Non-pigmented ciliary epithelial cell (primary cell): ENCODE data around the gene ACSS1.

ENCODE experiments used
- DNase-seq: peaks from one replicate; pipeline ENCODE4 v3.0.0-alpha.2; 2010; ENCODE audit warnings: low read depth

The ACSS1 gene

GRCh38 chr20:24992487-24993205 is 65.3 kb downstream of the ACSS1 start, which contains the start of gene APMAP:
Gene APMAP (minus strand): TSS chr20:24992751. CDS start chr20:24992688, 63 bp downstream.
- DNase-seq, result no peak

GRCh38 chr20:24991897-24992486 is 65.9 kb downstream of the ACSS1 start:
- DNase-seq, result no peak

GRCh38 chr20:24990810-24991252 is 67.1 kb downstream of the ACSS1 start:
- no peak for DNase-seq

GRCh38 chr20:24989162-24989561 is 68.8 kb downstream of the ACSS1 start:
- DNase-seq, result no peak

DNA sequence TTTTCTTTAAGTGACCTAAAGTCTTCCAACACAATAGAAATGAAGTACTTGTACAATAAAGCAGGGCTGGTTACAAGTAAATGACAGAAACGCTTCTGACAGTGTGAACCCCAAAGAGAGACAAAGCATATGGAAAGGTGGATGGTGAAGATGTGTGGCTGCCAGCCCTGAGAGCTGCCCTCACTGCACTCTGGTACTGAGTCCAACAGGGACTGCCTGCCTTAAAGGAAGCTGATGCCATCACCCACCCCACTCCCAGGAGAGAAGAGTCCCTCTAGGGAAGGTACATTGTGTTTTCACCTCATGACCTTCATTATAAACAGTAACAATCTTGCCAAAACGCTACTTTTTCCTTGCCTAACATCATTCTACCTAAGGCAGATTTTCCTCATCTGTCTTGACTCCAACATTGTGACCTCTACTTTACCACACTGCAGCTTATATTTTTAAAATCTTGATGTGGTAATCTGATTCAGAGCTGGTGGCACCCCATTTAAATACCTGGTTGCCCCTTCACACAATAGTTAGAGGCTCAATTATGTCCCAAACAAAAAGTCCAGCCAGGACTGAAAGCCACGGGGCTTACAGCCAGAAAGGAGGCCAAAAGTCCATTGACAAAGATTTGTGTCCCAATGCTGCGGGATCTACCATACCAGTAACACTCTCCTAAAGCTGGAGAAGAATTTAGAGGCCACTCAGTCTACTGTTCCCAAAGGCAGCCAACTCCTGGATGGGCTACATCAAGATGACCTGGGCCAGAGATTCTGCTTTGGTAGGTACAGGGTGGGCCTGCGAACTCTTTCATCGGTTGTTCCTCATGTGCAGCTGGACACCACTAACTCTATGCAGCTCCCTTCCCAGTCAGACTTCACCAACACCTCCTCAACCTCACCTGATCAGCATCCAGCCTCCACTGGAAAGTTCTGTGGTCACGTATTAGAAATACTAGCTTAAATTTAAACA is 69.8 kb downstream of the ACSS1 start:
- DNase-seq, result no peak

DNA sequence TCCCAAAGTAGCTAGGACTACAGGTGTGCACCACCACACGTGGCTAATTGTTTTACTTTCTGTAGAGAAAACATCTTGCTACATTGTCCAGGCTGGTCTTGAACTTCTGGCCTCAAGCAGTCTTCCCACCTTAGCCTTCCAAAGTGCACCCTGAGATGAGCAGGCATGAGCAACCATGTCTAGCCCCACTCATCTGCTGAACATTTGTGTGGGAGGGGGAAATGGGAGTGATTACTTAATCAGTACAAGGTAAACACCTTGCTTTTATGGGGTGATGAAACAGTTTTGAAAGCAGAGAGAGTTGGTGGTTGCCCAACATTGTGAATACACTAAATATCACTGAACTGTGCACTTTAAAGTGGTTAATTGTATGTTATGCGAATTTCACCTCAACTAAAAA is 70.7 kb downstream of the ACSS1 start:
- no peak for DNase-seq

- DNase-seq, result no peak
These were observed 71.4 kb downstream of the ACSS1 start for GRCh38 chr20:24986436-24987015.

DNA sequence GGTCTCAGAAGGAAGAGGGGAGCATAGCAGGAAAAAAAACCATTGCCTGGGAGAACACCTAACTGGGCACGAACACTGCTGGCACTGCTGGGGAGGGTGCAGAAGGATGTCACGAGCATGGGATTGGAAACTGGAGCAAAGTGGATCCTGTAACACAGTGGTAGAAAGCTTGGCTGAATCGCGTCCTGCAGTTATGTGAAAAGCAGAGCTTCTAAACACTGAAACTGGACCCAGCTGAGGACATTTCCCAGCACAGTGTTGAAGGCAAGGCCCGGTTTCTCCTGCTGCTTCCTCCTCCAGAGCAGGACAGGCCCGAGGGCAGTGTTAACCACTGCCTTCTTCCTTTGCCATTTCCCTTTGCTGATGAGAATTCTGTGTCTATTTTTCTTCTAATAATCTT is 72.1 kb downstream of the ACSS1 start:
- no peak for DNase-seq

DNA sequence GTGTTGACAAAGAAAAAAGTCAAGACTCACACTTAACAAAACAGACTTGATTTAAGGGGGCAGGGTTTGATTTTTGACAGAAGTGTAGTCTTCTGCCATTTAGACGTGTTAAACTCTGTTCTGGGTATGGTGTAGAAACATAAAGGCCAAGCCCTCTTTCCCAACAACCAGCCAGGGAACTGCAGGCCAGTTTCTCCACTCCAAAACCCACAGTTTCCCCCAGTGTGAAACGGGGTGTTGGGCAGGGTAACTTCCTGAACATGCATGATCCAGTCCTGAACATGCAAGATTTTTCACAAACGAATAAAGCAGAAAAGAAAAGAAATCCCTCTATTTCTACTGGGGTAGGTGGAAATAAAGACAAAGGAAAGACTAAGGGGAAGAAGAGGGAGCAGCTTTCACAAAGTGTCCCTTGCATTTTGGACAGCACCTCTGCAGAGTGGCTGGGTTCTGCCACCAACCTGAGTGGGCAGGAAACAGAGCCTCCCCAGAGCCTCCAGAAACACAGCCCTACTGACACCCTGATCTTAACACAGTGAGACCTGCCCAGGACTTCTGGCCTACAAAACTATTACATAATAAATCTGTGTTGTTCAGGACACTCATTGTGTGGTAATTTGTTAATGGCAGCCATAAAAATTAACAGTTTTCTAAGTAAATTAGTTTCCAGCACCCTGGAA is 72.8 kb downstream of the ACSS1 start:
- no peak for DNase-seq

DNA sequence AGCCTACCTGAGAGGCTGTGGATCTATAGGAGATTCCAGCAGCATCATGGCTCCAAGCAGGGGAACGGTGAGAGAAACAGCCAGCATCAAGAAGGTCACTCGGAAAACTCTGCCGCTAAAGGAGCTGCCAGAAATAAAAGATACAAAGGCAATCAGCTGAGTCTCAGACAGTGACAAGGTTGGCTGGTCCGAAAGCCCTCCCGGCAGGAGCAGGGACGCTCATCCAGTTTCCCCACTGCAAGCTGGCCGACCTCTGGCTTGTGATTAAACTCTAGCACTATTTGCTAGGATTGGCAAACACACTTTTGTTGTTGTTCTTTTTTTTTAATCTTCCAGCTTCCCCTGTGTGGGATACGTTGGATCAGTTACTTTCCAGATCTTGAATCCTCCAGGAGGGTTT is 74.0 kb downstream of the ACSS1 start:
- DNase-seq, result no peak

GRCh38 chr20:24981790-24982189 is 76.1 kb downstream of the ACSS1 start:
- no peak for DNase-seq

- DNase-seq, result no peak
These were observed 76.7 kb downstream of the ACSS1 start for GRCh38 chr20:24981282-24981681.

- DNase-seq, result no peak
These were observed 77.5 kb downstream of the ACSS1 start for GRCh38 chr20:24980291-24981053.

DNA sequence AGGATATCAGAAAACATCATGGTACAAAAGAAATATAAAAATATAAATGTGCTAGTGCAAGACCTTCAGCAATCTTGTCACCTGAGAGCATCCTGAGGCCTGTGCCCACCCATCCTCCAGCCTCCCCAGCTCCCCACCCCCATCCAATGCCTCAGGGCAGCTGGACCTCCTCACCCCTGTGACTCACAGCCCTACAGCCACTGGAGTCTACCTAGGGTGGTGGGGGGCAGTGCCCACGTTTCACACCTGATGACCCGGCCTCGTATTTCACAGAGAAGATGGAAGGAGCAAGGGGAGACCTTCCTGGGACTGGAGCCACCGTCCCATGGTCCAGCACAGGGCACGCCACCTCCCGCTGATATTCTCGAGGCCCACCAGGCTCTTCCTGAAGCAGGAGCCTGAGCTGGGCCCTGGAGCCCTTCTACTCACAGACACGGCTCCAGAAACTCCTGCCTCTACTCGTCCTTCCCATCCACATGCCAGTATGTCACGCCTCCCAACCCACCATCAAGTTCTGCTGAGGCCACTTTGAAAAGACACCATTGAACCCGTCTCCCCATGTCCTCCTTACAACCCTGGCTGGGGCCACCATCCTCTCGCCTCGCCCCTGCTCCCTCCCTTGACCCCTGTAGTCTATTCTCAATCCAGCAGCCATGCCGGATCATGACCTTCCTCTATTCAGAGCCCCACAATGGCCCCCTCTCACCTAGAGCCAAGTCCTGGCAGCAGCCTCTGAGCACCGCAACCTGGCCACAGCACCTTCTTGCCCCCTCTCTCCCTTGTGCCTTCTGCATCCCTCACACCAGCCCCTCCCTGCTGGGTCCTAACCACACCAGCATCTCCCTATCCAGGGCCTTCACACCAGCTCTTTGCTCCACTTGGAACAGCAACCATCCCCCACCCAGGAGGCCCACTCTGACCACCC is 78.6 kb downstream of the ACSS1 start:
- DNase-seq, result no peak

GRCh38 chr20:24978513-24978912 is 79.4 kb downstream of the ACSS1 start:
- no peak for DNase-seq

GRCh38 chr20:24977797-24978196 is 80.1 kb downstream of the ACSS1 start:
- DNase-seq, result no peak

- DNase-seq, result no peak
These were observed 80.6 kb downstream of the ACSS1 start for GRCh38 chr20:24977336-24977735.

DNA sequence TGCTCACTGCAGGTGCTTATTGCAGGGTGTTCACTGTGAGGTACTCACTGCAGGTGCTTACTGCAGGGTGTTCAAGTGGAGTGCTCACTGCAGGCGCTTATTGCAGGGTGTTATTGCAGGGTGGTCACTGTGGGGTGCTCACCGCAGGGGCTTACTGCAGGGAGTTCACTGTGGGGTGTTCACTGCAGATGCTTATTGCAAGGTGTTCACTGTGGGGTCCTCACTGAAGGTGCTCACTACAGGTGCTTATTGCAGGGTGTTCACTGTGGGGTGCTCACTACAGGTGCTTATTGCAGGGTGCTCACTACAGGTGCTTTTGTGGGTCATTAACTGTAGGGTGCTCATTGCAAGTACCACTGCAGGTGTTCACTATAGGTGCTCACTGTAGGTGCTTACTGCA is 85.6 kb downstream of the ACSS1 start:
- DNase-seq, result no peak

DNA sequence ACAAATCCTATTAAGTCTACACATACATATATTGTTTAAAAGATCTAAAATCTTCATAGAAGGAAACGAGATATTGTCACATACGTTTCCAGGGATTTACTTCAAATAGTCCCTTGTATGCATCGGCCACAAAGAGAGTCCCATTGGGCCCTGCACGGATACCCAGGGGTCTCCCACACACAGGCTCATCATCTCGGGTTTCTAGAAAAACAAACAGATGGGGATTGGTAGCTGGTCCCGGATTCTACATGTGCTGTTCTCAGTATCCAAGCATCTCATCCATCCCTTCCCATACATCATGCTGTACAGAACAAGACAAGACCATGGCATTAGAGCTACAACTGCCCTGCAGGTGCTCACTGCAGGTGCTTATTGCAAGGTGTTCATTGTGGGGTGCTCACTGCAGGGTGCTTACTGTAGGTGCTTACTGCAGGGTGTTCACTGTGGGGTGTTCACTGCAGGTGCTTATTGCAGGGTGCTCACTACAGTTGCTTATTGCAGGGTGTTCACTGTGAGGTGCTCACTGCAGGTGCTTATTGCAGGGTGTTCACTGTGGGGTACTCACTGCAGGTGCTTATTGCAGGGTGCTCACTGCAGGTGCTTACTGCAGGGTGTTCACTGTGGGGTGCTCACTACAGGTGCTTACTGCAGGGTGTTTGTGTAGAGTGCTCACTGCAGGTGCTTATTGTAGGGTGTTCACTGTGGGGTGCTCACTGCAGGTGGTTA is 86.4 kb downstream of the ACSS1 start:
- DNase-seq, result no peak
